Activated CD4-positive, alpha-beta T cell treated with anti-CD3 and anti-CD28 coated beads, Interleukin-2, amount 50 U/mL, for 1 hour (primary cell): ENCODE data around the gene TTLL9.
"Not testable (repeated sequence)": the region's sequence is repeated elsewhere in the genome, so short reads cannot be mapped to it uniquely, and the experiment has no call there.

Experiments used
- DNase-seq: peaks from one replicate; pipeline ENCODE4 v3.0.0-alpha.2; 2020

TTLL9 gene

GRCh38 chr20:31890646-31891045 lies 20.2 kb downstream of the TTLL9 start:
- DNase-seq = no peak

- DNase-seq = no peak
These were observed 24.7 kb downstream of the TTLL9 start for GRCh38 chr20:31894980-31895675.

- DNase-seq = no peak
These were observed 25.6 kb downstream of the TTLL9 start for GRCh38 chr20:31896049-31896448.

GRCh38 chr20:31897541-31897940 lies 27.1 kb downstream of the TTLL9 start:
- no peak for DNase-seq

GRCh38 chr20:31901615-31902014 lies 31.2 kb downstream of the TTLL9 start:
- DNase-seq = no peak

- no peak for DNase-seq
These were observed 33.4 kb downstream of the TTLL9 start for GRCh38 chr20:31903627-31904386.

- DNase-seq = no peak
These were observed 35.6 kb downstream of the TTLL9 start for GRCh38 chr20:31906001-31906400.

GRCh38 chr20:31907046-31907445 lies 36.6 kb downstream of the TTLL9 start:
- no peak for DNase-seq

GRCh38 chr20:31908016-31908415 lies 37.6 kb downstream of the TTLL9 start:
- no peak for DNase-seq

- DNase-seq = no peak
These were observed 38.0 kb downstream of the TTLL9 start for GRCh38 chr20:31908424-31908823.

GRCh38 chr20:31909253-31910070 lies 39.0 kb downstream of the TTLL9 start:
- no peak for DNase-seq

GRCh38 chr20:31910071-31910803 lies 39.8 kb downstream of the TTLL9 start:
- no peak for DNase-seq

- no peak for DNase-seq
These were observed 43.2 kb downstream of the TTLL9 start for GRCh38 chr20:31913431-31914157.

- DNase-seq = no peak
These were observed 43.7 kb downstream of the TTLL9 start for GRCh38 chr20:31914170-31914569.

- DNase-seq = no peak
These were observed 45.3 kb downstream of the TTLL9 start for GRCh38 chr20:31915491-31916280.

GRCh38 chr20:31916708-31917107 lies 46.3 kb downstream of the TTLL9 start:
- DNase-seq = no peak

GRCh38 chr20:31917962-31918412 lies 47.6 kb downstream of the TTLL9 start:
- DNase-seq = not testable (repeated sequence)

- no peak for DNase-seq
These were observed 48.2 kb downstream of the TTLL9 start for GRCh38 chr20:31918466-31919105.

GRCh38 chr20:31919410-31920155 lies 49.1 kb downstream of the TTLL9 start:
- DNase-seq = no peak

- DNase-seq = no peak
These were observed 49.9 kb downstream of the TTLL9 start for GRCh38 chr20:31920275-31920855.
